ENCODE results near the gene SLC43A3.
"Not testable (repeated sequence)": the region's sequence is repeated elsewhere in the genome, so short reads cannot be mapped to it uniquely, and the experiment has no call there.

SLC43A3 gene

DNA sequence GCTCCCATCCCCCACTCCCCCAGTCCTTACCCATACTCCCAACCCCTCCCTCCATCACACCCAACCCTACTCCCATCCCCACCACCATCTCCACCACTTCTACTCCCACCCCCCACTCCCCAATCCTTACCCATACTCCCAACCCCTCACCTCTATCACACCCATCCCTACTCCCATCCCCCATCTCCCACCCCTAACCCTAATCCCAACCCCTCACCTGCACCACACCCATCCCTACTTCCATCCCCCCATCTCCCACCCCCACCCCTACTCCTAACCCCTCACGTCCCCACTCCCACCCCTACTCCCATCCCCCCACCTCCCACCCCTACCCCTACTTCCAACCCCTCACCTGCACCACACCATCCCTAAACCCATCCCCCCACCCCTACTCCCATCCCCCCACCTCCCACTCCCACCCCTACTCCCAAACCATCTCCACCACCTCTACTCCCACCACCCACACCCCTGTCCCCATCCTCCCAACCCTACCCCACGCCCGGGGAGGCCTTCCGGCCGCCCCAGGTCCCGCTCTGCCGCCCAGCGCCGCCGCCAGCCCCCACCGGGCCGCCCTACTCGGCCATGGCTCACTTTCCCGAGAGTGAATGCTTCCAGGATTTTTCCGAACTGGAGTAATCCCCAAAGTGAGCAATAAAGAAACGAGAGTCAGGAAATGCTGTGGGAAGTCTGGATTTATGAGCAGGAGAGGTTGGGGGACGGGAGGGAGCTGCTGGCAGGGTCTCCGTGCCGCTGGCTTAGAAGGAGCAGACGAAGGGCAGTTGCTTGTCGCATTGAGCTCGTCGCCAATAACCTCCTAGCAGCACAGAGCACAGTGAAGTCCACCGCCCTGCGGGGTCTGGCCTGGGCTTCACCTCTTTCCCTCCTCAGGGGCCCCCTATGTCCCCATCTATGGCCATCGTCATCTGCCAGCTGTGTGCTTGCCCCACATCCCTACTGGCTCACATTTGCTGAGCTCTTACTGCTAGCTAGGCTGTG, 50.5 kb downstream of the SLC43A3 start:
- DNase-seq = no peak

DNA sequence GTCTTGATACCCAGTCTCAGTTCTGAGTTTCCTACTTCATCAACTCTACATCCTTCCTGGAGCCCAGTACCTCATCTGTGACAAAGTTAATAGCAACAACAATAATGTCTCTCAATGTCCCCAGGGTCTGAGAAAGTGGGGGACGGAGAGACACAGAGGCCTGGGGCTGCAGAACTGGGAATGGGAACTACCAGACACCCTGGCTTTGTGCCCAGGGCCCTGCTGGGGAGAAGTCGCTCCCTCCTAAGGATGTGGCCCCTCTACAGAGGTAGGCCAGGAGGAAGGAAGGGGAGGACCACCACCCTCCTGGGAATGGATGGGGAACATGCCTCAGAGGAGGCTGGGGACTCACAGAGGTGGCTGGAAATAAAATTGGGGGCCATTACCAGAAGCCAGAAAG, 51.4 kb downstream of the SLC43A3 start:
- no peak for DNase-seq

DNA sequence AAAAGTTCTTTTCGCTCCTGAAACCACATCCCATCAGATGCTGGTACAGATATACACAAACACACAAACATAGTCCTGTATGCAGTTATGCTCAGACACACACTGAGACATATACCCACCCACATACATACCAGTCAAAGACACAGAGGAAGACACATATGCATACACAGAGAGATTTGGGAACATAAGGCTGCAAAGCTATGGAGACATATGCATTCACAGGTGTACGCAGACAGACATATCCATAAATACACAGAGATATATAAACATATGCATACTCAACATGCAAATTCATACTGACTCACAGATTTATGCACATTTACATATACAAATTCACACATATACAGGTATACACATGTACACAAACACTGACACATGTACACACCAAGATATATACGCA, 52.0 kb downstream of the SLC43A3 start:
- DNase-seq = no peak

DNA sequence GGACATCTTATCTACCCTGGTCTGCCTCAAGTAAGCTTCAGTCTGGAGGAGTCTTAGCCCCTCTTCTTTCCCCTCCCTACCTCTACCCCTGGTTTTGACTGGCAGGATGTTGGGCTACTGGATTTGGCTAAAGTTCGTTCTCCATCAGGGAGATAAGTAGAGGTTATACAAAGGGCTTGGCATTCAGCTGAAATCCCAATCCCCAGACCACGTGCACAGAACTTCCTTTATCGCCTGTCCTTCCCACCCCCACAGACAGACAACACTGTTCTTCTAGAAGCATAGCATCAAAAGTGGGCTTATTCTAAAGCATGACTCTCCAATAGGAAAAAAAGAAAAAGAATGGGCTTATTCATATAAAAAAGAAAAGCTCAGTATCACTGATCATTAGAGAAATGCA, 53.8 kb downstream of the SLC43A3 start:
- DNase-seq = no peak

DNA sequence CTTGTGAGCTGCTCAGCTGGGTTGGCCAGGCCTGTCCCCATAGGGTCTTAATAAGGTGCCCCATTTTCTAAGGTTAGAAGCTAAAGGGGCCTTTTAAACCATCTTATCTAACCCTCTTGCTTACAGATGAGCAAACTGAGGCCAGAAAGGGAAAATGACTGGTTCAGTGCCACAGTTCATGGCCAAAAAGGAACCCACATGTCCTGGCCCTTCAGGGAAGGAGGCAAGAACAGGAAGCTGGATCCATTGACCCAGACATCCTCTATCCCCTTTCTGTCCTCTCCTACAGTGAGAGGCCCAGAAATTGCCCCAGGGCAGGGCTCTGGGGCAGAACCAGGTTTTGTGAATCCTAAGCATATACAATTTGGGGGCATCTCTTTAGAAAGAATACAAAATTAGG, 56.0 kb downstream of the SLC43A3 start:
- no peak for DNase-seq

DNA sequence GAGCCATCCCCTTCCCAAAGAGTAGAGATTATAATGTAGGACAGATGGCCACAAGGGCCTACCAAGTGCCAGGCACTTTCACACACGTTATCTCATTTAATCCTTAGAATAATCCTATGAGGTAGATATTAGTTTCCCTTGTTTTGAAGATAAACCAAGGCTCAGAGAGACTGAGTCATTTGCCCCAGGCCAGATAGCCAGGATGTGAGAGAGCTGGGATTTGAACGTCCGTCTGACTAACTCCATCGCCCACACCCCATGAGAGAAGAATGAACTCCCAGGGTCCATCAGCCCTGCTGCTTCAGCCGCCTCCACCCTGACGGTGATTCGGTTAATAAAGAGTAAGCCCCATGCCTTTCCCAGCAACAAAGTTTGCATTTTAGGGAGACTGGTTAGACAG, 56.7 kb downstream of the SLC43A3 start:
- DNase-seq = no peak

DNA sequence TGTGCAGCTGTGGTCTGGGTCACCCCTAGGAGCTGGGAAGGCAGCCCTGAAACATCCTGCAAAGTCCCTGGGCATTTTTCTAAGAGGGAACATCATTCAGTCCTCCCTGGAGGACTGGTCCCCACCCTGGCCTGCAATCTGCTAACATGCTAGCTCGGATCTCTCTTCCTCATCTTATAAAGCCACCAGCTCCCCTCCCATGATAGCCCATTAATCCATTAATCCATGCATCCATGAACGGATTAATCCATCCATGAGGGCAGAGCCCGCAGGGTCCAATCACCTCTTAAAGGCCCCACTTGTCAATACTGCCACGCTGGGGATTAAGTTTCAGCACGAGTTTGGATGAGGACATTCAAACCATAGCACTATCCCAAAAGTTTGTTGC, 58.1 kb downstream of the SLC43A3 start:
- no peak for DNase-seq

DNA sequence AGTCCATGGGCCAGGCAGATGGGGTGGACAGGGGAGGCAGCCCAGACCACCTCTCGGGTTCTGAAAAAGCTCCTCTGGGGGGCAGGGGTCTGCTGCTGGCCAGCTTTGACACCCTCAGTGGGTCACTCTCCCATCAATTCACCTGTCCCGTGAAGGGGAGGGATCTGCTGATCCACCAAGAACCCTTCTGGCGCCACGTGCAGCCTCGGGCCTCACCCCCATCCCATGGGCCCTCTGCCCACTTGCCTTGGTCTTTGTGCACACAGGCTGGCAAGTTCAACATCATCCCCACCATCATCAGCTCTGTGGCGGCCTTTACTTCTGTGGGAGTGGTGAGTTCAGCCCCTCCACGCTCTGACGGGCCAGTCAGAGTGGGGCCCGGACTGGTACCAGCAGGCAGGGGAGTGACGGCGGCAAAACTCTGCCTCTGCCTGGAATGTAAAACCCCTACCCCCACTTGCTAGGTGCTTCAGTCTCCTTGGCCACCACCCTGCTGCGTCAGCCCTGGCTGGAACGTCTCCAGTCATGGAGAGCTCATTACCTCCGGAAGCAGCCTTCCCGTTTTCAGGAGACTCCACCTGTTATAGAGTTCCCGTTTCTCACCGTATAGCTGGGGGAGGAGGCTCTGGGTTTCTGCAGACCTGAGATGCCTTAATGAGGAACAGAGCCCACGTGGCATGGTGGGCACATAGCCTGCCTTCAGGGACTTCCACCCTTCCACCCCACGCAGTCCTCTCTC, 58.6 kb downstream of the SLC43A3 start:
- DNase-seq = no peak

DNA sequence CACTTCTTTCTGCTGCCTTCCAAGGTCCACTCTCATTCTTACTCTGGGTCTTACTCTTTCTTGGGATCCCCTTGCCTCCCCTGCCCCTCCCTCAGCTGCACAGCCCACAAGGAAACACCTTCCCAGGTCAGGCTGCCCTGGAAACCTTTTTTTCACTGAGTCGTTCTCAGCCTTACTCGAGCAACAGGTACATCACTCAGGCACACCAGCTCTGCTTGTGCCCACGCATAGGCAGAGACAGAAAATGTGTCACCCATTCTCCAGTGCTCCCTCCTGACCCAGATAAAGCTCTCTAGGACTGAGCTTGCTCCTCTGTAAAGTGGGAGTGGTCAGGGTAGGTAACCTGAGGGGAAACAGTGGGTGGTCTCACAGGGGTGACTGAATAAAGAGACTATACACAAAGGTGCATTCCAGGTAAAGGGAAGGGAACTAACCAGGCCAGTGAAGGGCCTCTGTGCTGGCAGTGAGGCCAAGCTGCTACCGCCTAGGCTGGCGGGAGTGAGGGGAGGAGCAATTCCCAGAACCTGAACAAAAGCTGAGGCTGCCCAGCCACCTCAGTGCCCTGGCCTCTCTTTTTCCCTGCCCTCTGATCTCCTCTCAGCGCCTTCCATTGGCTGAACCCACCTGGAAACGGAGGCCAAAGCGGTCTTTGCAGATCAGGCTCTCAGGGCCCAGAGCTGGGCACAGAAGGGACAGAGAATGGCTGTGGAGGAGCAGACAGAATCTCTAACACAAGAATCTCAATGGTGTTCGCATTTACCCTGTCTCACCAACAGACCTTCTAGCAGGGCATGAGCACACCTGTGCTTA, 61.9 kb downstream of the SLC43A3 start:
- DNase-seq = no peak

DNA sequence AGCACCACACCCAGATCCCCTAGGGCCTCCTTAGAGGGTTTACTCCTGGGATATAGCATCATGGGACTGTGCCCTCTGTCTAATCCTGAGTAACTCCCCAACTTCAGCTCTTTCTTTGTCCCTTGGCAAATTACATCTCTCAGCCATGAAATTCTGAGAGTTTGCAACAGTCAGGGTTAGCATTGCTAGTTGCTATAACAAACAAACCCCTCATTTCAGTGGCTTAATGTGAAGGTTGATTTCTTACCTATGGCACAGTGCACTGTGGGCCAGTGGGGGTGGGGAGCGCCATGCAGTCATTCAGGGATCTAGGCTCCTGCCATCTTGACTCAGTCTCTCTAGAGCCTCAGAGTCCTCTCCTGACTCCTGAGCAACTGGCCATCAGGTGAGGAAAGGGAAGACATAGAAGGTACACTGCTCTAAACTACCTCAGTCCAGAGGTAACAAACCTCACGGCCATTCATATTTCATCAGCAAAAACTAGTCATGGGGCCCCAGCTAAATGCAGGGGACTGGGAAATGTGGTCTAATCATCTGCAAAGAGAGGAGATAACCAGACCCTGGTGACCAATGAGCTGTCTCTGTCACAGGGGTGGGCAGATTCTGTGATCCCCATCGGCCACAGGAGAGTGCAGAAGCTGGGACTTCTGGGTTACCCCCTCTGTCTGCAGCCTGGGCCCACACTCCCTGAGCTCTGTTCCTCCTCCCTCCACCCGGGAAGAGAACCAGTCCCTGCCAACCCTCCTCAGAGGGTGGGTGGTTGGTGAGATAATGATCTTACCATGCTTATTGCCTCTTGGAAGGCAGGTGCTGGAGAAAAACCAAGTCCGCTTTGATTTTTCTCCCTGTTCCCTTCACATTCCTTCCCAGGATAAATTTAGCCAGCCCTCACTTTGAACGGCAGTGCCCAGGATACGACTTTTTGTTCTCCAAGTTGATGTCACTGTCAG, 63.5 kb downstream of the SLC43A3 start:
- no peak for DNase-seq

DNA sequence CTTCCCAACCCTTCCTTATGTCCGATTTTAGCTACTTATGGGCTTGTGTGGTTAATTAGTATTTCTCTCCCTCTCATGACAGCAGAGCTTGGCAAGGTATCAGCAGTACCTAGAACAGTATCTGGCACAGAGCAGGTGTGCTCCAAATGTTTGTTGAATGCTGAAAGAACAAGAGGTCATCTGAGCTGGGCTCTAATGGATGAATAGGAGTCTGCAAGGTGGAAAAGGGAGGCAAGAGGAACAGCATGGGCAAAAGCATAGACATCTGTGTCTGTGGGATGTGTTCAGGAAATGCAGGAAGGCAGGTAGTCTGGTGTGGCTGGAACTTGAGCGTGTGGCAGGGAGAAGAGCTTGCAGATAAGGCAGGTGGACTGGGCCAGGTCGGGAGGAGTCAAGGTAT, 65.0 kb downstream of the SLC43A3 start:
- no peak for DNase-seq

DNA sequence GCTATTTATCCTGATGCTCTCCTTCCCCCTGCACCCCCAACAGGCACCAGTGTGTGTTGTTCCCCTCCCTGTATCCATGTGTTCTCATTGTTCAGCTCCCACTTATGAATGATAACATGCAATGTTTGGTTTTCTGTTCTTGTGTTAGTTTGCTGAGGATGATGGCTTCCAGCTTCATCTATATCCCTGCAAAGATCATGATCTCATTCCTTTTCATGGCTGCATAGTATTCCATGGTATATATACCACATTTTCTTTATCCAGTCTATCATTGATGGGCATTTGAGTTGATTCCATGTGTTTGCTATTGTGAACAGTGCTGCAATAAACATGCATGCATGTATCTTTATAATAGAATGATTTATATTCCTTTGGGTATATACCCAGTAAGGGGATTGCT, 65.5 kb downstream of the SLC43A3 start:
- DNase-seq = not testable (repeated sequence)

DNA sequence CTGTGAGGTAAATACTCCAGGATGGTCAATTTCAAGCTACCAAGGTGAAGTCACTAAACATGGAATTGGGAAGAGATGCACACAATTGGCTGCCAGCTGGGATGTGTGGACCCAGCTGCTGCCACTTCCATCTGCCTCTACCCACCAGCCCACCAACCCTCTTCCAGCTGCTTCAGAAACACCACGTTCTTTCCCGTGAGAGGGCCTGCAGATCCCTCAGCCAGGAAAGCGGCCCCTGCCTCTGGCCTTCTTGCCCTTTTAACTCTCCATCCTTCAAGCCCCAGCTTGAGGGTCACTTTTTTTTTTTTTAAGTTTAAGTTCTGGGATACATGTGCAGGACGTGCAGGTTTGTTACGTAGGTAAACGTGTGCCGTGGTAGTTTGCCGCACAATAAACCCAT, 65.9 kb downstream of the SLC43A3 start:
- no peak for DNase-seq

DNA sequence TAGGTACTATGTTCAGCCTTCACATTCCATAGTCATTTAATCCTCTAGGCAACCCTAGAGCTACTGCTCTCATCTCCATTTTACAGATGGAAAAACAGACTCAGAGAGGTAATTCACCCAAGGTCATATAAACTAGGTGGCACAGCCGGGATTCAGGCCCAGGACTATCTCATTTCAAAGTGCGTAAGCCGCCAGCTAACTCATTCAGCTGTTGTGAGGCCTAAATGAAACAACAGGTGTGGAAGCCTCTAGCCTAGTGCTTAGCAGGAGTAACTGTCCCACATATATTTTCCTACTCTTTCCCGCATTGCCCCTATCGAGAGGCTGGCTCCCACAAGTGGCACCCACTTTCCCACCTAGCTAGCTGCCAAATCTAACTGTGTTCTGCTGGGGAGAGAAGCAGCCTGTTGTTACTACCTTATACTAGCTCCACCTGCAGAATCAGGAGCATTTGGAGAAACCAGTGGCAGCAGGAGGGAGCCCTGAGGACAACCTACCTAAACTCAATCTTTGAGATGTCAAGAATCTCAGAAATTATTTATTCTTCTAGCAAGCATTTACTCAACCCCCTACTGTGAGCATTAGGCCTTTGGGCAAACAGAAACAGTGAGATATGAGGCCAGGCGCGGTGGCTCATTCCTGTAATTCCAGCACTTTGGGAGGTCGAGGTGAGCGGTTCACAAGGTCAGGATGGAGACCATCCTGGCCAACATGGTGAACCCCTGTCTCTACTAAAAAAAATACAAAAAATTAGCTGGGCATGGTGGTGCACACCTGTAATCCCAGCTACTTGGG, 66.8 kb downstream of the SLC43A3 start:
- DNase-seq = no peak

DNA sequence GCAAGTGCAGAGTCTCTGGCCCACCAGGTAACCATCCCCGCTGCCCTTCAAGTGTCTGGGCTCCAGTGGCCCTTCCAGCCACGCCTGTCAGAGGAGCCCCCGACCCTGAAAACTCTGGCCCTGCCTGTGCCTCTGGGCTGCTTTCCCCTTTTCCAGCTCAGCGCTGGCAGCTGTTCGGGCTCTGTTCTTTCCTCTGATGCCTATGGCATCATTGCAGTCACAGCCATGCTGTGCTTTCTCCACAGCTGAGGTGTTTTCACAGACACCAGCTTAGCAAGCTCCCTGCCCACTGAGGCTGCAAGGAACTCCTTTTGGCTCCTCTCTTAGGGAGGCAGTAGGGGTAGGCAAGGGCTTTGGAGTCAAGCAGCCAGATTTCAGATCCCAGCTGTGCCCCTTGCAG, 67.5 kb downstream of the SLC43A3 start:
- DNase-seq = no peak

DNA sequence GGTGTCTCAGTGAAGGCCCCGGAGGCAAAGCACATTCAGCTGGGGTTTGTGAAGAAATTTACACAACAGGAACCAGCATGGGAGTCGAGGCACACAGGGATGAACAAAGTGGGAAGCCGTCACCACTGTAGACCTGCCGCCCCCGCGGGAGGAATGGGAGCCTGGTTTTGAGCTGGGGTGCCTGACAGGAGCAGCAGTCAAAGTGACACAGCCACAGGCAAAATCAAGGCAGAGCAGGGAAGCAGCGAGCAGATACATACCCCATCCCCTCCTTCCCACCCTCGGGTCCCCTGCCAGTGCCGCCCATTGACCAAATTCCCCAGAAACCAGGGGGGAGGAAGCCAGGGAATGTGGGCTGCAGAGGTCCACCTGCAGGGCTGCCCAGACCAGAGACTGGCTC, 67.9 kb downstream of the SLC43A3 start:
- no peak for DNase-seq

DNA sequence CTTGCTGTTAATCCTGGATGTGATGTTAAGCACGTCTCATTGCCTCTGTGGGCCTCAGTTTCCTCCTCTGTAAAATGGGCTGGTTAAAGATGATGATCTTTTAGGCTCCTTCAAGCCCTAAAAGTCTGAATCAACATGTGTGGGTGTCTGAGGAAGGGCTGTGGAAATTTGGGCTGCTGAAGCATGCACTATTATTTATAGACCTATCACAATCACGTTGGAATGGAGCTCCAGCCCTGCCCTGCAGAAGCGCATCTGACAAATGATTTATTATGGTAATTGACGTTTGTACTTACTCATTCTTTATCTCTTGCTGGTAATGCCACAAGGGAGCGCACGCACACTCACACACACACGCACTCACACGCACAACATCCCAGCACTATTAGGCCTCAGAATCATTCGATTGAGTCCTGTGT, 68.4 kb downstream of the SLC43A3 start:
- no peak for DNase-seq

DNA sequence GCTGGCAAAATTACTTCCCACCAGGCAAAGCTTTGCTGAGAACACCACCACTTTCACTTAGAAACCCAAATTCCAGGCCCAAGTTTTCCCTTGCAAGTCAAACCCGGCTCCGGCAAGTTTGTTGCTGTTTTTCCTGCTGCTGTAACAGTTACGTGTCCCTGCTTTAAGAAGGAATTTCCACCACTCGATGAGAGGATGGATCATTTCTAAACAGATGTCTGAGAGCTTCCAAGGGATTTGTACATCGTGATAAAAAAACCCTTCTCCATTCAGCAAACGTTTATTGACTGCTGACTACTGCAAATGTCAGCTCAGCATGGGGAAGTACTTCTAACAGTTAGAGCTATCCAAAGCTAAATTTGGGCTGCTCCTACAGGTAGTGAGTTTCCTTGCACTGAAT, 69.1 kb downstream of the SLC43A3 start:
- no peak for DNase-seq

DNA sequence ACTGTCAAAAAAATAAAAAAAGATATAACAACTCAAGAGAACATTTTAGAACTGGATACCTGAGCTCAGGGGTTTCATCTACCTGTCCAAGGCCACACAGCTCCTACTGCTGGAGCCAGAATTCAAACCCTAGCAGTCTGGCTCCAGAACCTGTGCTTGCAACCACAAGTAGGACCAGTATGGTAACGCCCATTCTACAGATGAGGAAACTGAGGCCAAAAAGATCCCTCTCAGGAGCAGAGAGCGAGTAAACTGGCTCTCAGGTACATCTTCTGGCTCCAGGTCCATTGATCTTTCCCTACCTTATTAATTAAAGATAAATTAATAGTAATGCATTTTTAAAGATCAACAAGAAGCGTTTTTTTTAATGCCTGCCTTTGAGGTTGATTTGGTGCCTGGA, 69.6 kb downstream of the SLC43A3 start:
- DNase-seq = no peak

Measured in amniotic stem cell (primary cell).